Kidney (tissue), 14 donors: Measurements from ENCODE around the gene CHAC1. TPM values are rescaled to one million over a fixed set of nuclear protein-coding genes. Genes with fewer than 3 reads are reported as not detected.
A peak's percentile ranks its signal among the peaks of the same experiment; 100 is the strongest.

Experiments used
- DNase-seq, 5 donors: peaks; one replicate each; pipeline ENCODE4 v3.0.0-alpha.2; 2013 to 2020
- FAIRE-seq: peaks from 2 replicates; lab custom pipeline; 2012; peaks lifted over from hg19 to GRCh38; lab: Jason Lieb, UNC
- H3K27ac ChIP-seq, 2 donors: one replicate each; pipeline ENCODE4 v1.7.0; 2013; ENCODE audit warnings: low read depth in 2 of 2, low read length in 2 of 2, inconsistent platforms in 1 of 2
- H3K27me3 ChIP-seq: one replicate; pipeline ENCODE4 v1.7.1; 2013; ENCODE audit warnings: low read length, inconsistent platforms; ENCODE audit not compliant: control insufficient read depth, insufficient read depth
- H3K36me3 ChIP-seq, 3 donors: one replicate each; pipeline versions ENCODE4 v1.7.0 to v1.7.1; 2013; ENCODE audit warnings: low read length in 3 of 3, control low read depth in 1 of 3, inconsistent platforms in 1 of 3; ENCODE audit not compliant: insufficient read depth in 3 of 3, control insufficient read depth in 2 of 3
- H3K4me1 ChIP-seq, 3 donors: one replicate each; pipeline versions ENCODE4 v1.7.0 to v1.7.1; 2013; ENCODE audit warnings: low read length in 3 of 3, inconsistent platforms in 1 of 3, low read depth in 1 of 3; ENCODE audit not compliant: control insufficient read depth in 2 of 3, insufficient read depth in 2 of 3
- H3K4me3 ChIP-seq, 3 donors: one replicate each; pipeline versions ENCODE4 v1.7.0 to v1.8.1; 2013; ENCODE audit warnings: low read length in 3 of 3, control low read depth in 1 of 3, inconsistent platforms in 1 of 3
- H3K9ac ChIP-seq, 3 donors: one replicate each; pipeline versions ENCODE4 v1.7.0 to v1.7.1; 2013; ENCODE audit warnings: low read length in 3 of 3, control low read depth in 1 of 3, inconsistent platforms in 1 of 3
- H3K9me3 ChIP-seq, 3 donors: one replicate each; pipeline versions ENCODE4 v1.7.0 to v1.7.1; 2013; ENCODE audit warnings: low read length in 3 of 3, control low read depth in 1 of 3, inconsistent platforms in 1 of 3; ENCODE audit not compliant: control insufficient read depth in 2 of 3, insufficient read depth in 1 of 3
- intact Hi-C: fragments of 100-400 bp; cut with DNase I; formaldehyde crosslinking; loops from one replicate; pipeline ENCODE4 v1.11.1; 2022
- polyA plus RNA-seq: library from polyadenylated mRNA; stranded (reverse); fragments of 350-450 nt; fragmentation: Illumina TruSeq; extraction: RNeasy Lipid Tissue Mini Kit (QIAGEN cat#74804); gene quantifications from one replicate; pipeline ENCODE4 v1.2.3, GENCODE V29; 2014; ENCODE audit warnings: low read depth, low replicate concordance; ENCODE audit not compliant: insufficient read depth
- total RNA-seq: library from RNA; stranded (reverse); fragmentation: NEBNext Ultra II Directional; extraction: Animal tissue kit (Norgen Biotek cat#: 25700); gene quantifications from one replicate; pipeline ENCODE4 v1.2.1, GENCODE V29; 2021
- TF ChIP-seq, protein P1 (sequence below): IDR thresholded peaks from 3 replicates; pipeline ENCODE4 v1.5.1; 2012; ENCODE audit warnings: mild to moderate bottlenecking, moderate library complexity, borderline replicate concordance; ENCODE audit not compliant: insufficient read depth; ENCODE audit errors: extremely low read depth
- donor health status: control.
- donor health status: control.
- donor health status: control.
- donor health status: control.
- donor health status: control.
- donor health status: DM: yes; HTN: yes; CAD: no.
- donor health status: Normal renal cell carcinoma (clear cell type).

CHAC1 gene
- total and polyA plus RNA-seq, 2 donors from 2014 or later, result 4.7 to 21.1 TPM

DNA sequence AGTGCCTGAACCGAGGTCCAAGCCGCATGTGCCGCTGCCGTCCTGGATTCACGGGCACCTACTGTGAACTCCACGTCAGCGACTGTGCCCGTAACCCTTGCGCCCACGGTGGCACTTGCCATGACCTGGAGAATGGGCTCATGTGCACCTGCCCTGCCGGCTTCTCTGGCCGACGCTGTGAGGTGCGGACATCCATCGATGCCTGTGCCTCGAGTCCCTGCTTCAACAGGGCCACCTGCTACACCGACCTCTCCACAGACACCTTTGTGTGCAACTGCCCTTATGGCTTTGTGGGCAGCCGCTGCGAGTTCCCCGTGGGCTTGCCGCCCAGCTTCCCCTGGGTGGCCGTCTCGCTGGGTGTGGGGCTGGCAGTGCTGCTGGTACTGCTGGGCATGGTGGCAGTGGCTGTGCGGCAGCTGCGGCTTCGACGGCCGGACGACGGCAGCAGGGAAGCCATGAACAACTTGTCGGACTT is 17.0 kb upstream of the CHAC1 start:
- Histone ChIP-seq H3K27me3 (no peaks in the 10 kb centered on the region), H3K9me3 (no peaks in the 10 kb centered on the region), H3K9ac (no peak overlapping the region), H3K27ac (no peak overlapping the region), H3K4me1 (peaks cover 0 to 21% (median 5%) of the 10 kb centered on the region in 3 donors), H3K36me3 (no peaks in the 10 kb centered on the region), H3K4me3 (no peak overlapping the region)
- DNase-seq (no peak), FAIRE-seq (no peak)
- TF ChIP-seq, protein P1, sequence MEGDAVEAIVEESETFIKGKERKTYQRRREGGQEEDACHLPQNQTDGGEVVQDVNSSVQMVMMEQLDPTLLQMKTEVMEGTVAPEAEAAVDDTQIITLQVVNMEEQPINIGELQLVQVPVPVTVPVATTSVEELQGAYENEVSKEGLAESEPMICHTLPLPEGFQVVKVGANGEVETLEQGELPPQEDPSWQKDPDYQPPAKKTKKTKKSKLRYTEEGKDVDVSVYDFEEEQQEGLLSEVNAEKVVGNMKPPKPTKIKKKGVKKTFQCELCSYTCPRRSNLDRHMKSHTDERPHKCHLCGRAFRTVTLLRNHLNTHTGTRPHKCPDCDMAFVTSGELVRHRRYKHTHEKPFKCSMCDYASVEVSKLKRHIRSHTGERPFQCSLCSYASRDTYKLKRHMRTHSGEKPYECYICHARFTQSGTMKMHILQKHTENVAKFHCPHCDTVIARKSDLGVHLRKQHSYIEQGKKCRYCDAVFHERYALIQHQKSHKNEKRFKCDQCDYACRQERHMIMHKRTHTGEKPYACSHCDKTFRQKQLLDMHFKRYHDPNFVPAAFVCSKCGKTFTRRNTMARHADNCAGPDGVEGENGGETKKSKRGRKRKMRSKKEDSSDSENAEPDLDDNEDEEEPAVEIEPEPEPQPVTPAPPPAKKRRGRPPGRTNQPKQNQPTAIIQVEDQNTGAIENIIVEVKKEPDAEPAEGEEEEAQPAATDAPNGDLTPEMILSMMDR, result no peak
- intact Hi-C loops, result no loop called here

- Histone ChIP-seq H3K27ac (no peak overlapping the region), H3K9me3 (no peaks in the 10 kb centered on the region), H3K4me3 (peak overlapping the region in 1 of 3 donors; percentile 29), H3K9ac (no peak overlapping the region), H3K4me1 (peaks cover 0 to 18% (median 5%) of the 10 kb centered on the region in 3 donors), H3K27me3 (no peaks in the 10 kb centered on the region), H3K36me3 (no peaks in the 10 kb centered on the region)
- no peak for DNase-seq
- no peak for FAIRE-seq
- TF ChIP-seq, protein P1, result no peak
- intact Hi-C loops, result no loop called here
These were observed 16.3 kb upstream of the CHAC1 start for GRCh38 chr15:40936709-40937666.

DNA sequence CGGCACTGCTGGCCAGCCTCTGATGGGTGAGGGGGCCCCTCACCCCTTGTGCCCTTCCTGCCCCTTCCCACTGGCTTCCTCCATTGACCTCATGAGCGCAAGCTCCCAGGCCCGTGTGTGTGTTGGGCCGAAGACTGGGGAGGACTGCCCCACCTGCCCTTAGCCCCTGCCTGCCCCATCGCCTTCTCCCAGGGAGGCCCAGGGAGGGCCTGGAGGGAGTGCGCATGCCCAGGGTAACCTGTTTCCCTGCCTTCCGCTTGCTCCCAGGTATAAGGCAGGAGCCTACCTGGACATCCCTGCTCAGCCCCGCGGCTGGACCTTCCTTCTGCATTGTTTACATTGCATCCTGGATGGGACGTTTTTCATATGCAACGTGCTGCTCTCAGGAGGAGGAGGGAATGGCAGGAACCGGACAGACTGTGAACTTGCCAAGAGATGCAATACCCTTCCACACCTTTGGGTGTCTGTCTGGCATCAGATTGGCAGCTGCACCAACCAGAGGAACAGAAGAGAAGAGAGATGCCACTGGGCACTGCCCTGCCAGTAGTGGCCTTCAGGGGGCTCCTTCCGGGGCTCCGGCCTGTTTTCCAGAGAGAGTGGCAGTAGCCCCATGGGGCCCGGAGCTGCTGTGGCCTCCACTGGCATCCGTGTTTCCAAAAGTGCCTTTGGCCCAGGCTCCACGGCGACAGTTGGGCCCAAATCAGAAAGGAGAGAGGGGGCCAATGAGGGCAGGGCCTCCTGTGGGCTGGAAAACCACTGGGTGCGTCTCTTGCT is 15.3 kb upstream of the CHAC1 start:
- no peak overlapping the region for H3K4me3 ChIP-seq
- no peak overlapping the region for H3K27ac ChIP-seq
- FAIRE-seq, result no peak
- no peaks in the 10 kb centered on the region for H3K9me3 ChIP-seq
- H3K27me3 ChIP-seq, result no peaks in the 10 kb centered on the region
- no peak overlapping the region for H3K9ac ChIP-seq
- no peaks in the 10 kb centered on the region for H3K36me3 ChIP-seq
- peaks cover 0 to 25% (median 9%) of the 10 kb centered on the region in 3 donors for H3K4me1 ChIP-seq
- intact Hi-C loops, result no loop called here
- TF ChIP-seq, protein P1, result peak; percentile 37
- no peak for DNase-seq
